Glutamatergic neuron (in vitro differentiated cells): Measurements from ENCODE around the gene STX17. TPM values are rescaled to one million over a fixed set of nuclear protein-coding genes. Genes with fewer than 3 reads are reported as not detected.

Experiments
- DNase-seq: peaks from one replicate; pipeline ENCODE4 v3.0.0; 2022
- H3K27ac Mint-ChIP-seq: one replicate; pipeline ENCODE4 v1.8.0; 2020; ENCODE audit warnings: mild to moderate bottlenecking, mixed read lengths, inconsistent platforms; ENCODE audit not compliant: unreplicated experiment
- H3K27me3 Mint-ChIP-seq: one replicate; pipeline ENCODE4 v1.8.0; 2020; ENCODE audit warnings: mild to moderate bottlenecking, moderate library complexity, mixed read lengths, inconsistent platforms; ENCODE audit not compliant: unreplicated experiment
- H3K36me3 Mint-ChIP-seq: one replicate; pipeline ENCODE4 v1.8.0; 2020; ENCODE audit warnings: mild to moderate bottlenecking, mixed read lengths, inconsistent platforms; ENCODE audit not compliant: unreplicated experiment
- H3K4me1 Mint-ChIP-seq: one replicate; pipeline ENCODE4 v1.8.0; 2020; ENCODE audit warnings: mild to moderate bottlenecking, low read depth, mixed read lengths, inconsistent platforms; ENCODE audit not compliant: unreplicated experiment
- H3K4me3 Mint-ChIP-seq: one replicate; pipeline ENCODE4 v1.8.0; 2020; ENCODE audit warnings: mild to moderate bottlenecking, mixed read lengths, inconsistent platforms; ENCODE audit not compliant: unreplicated experiment
- H3K9me3 Mint-ChIP-seq: one replicate; pipeline ENCODE4 v1.8.0; 2020; ENCODE audit warnings: mild to moderate bottlenecking, moderate library complexity, mixed read lengths, inconsistent platforms; ENCODE audit not compliant: unreplicated experiment
- CTCF ChIP-seq: fragments of 200-600 bp; sonication (generic); IDR thresholded peaks from one replicate; pipeline ENCODE4 v1.5.0; 2021; ENCODE audit not compliant: partially characterized antibody, unreplicated experiment
- total RNA-seq: library from RNA; stranded (reverse); fragmentation: NEBNext Ultra II Directional; extraction: Animal tissue kit (Norgen Biotek cat#: 25700); gene quantifications from one replicate; pipeline ENCODE4 v1.2.1, GENCODE V29; 2021; ENCODE audit not compliant: unreplicated experiment

STX17 gene
- total RNA-seq, 1 donor from 2014 or later = 14.1 TPM

- no peaks in the 10 kb centered on the region for H3K4me1 Mint-ChIP-seq
- no peak overlapping the region for H3K4me3 Mint-ChIP-seq
- no peak for DNase-seq
- no peaks in the 10 kb centered on the region for H3K9me3 Mint-ChIP-seq
- no peaks in the 10 kb centered on the region for H3K27me3 Mint-ChIP-seq
- TF ChIP-seq CTCF = no peak
- H3K27ac Mint-ChIP-seq = no peak overlapping the region
- no peaks in the 10 kb centered on the region for H3K36me3 Mint-ChIP-seq
These were observed 10.2 kb downstream of the STX17 start for GRCh38 chr9:99916650-99917049.

- no peak for DNase-seq
- H3K9me3 Mint-ChIP-seq = no peaks in the 10 kb centered on the region
- no peaks in the 10 kb centered on the region for H3K36me3 Mint-ChIP-seq
These were observed 11.7 kb downstream of the STX17 start for GRCh38 chr9:99918134-99918533.

GRCh38 chr9:99919930-99920329, 13.5 kb downstream of the STX17 start:
- no peak for DNase-seq
- H3K27ac Mint-ChIP-seq = no peak overlapping the region
- H3K36me3 Mint-ChIP-seq = peaks cover 7% of the 10 kb centered on the region
- no peaks in the 10 kb centered on the region for H3K4me1 Mint-ChIP-seq
- no peaks in the 10 kb centered on the region for H3K27me3 Mint-ChIP-seq
- no peak overlapping the region for H3K4me3 Mint-ChIP-seq
- no peak for TF ChIP-seq CTCF
- H3K9me3 Mint-ChIP-seq = peaks cover 4% of the 10 kb centered on the region

More at GRCh38 chr9:99918134-99918533, 11.7 kb downstream of the STX17 start:
- H3K4me3 Mint-ChIP-seq = no peak overlapping the region
- H3K27me3 Mint-ChIP-seq = no peaks in the 10 kb centered on the region
- H3K4me1 Mint-ChIP-seq = no peaks in the 10 kb centered on the region
- H3K27ac Mint-ChIP-seq = no peak overlapping the region
- no peak for TF ChIP-seq CTCF

- no peak for DNase-seq
- H3K4me3 Mint-ChIP-seq = no peak overlapping the region
- no peak for TF ChIP-seq CTCF
- no peaks in the 10 kb centered on the region for H3K27me3 Mint-ChIP-seq
- H3K27ac Mint-ChIP-seq = no peak overlapping the region
- peaks cover 15% of the 10 kb centered on the region for H3K36me3 Mint-ChIP-seq
- peaks cover 4% of the 10 kb centered on the region for H3K9me3 Mint-ChIP-seq
- H3K4me1 Mint-ChIP-seq = no peaks in the 10 kb centered on the region
These were observed 15.6 kb downstream of the STX17 start for GRCh38 chr9:99921875-99922710.

- Mint-ChIP-seq H3K36me3 (peaks cover 15% of the 10 kb centered on the region), H3K27me3 (no peaks in the 10 kb centered on the region), H3K27ac (no peak overlapping the region), H3K4me1 (no peaks in the 10 kb centered on the region), H3K9me3 (peaks cover 4% of the 10 kb centered on the region), H3K4me3 (no peak overlapping the region)
- no peak for DNase-seq
- no peak for TF ChIP-seq CTCF
These were observed 16.2 kb downstream of the STX17 start for GRCh38 chr9:99922711-99923030.
